ENCODE measurements around the gene TUFT1. TPM values are rescaled to one million over a fixed set of nuclear protein-coding genes. Genes with fewer than 3 reads are reported as not detected.

The TUFT1 gene
- total and polyA plus RNA-seq, 9 of the 15 experiments (the other 6 are each of a cell fraction or from before 2014, with no cell fraction given) = 0.54 to 2.0 (median 1.7) TPM

DNA sequence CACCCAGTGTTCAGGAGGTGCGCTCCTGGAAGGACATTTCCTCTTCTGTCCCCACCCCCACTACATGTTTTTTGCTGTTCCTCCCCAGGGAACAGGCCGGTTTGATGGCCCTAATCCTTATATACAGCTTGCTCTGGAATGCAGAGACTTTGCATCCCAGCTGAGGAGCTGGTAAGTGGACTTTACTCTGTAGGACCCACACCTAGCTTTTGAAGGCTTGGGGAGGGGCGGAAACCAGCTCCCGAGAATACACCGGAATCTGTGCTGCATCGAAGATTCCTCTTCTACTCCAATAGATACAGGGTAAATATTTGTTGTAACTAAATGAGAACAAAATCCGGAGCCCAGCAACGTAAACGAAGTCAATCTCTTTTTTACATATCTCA, 30.1 kb upstream of the TUFT1 start:
- H3K9me3 ChIP-seq (replicated peaks; ENCODE audit: control insufficient read depth, insufficient read depth, low read depth, low read length) = no peaks in the 10 kb centered on the region
- ATAC-seq (no peak), DNase-seq (ENCODE audit: extremely low read depth in 1 of 4, low spot score in 3 of 4) (no peak), FAIRE-seq (peak; percentile 37)
- H3K9me1 ChIP-seq (ENCODE audit: control insufficient read depth, insufficient read depth, low read length) = no peaks in the 10 kb centered on the region
- no peak overlapping the region for H3K4me2 ChIP-seq (ENCODE audit: insufficient read depth, low read length)
- no peaks in the 10 kb centered on the region; the same call in 1 of the 2 replicates for H4K20me1 ChIP-seq (replicated peaks; ENCODE audit: control insufficient read depth, insufficient read depth, low read length)
- in situ Hi-C loops (cut with MboI) (no loop called here), intact Hi-C loops (cut with micrococcal nuclease) (no loop called here)
- no TSS peak for BruUV-seq (replicated peaks)
- no peak overlapping the region for H3K4me3 ChIP-seq
- peaks cover 8 to 19% of the 10 kb centered on the region in 2 experiments; a peak in 3 of 5 replicates for H3K4me1 ChIP-seq (replicated peaks in 1 of 2; ENCODE audit: control insufficient read depth in 2 of 2, insufficient read depth in 2 of 2, low read length in 2 of 2)
- peaks cover 5 to 32% of the 10 kb centered on the region in 2 experiments; a peak in 3 of 5 replicates for H3K27me3 ChIP-seq (ENCODE audit: control insufficient read depth in 2 of 2, insufficient read depth in 2 of 2, low read length in 2 of 2)
- H3K9ac ChIP-seq (ENCODE audit: insufficient read depth in 1 of 2, low read depth in 2 of 2, low read length in 2 of 2) = no peak overlapping the region
- WGBS (ENCODE audit: insufficient coverage, low coverage, missing lambda C conversion rate) = 45% methylated on average over 9 of the region's 9 CpGs
- CTCF ChIA-PET (ENCODE audit: low intra/inter-chr PET ratio) = no interaction called here
- H2AFZ ChIP-seq (ENCODE audit: low read depth, low read length) = no peak overlapping the region
- no peak overlapping the region for H3K27ac ChIP-seq (ENCODE audit: extremely low read depth, low read depth, low read length)
- POLR2A ChIA-PET = interaction anchor here (1.2 kb wide), 1 partner anchor 34 kb away, joined by 3 read pairs; no protein-coding TSS in a partner anchor
- H3K79me2 ChIP-seq (ENCODE audit: control insufficient read depth, insufficient read depth, low read length) = no peaks in the 10 kb centered on the region
- no peaks in the 10 kb centered on the region for H3K36me3 ChIP-seq (ENCODE audit: control insufficient read depth, insufficient read depth, low read length)
- TF ChIP-seq BDP1 (IDR thresholded peaks at IDR 0.05; ENCODE audit: insufficient read depth, insufficient read length) (no peak), STAT5A (IDR thresholded peaks at IDR 0.05; ENCODE audit: borderline replicate concordance, low read length) (no peak), NR3C1 (CRISPR knock-in tag; IDR thresholded peaks at IDR 0.05) (no peak), ETV5 (CRISPR knock-in tag; IDR thresholded peaks at IDR 0.05; ENCODE audit: low read depth) (no peak), ZZZ3 (IDR thresholded peaks at IDR 0.05) (no peak), ZNF274 (IDR thresholded peaks at IDR 0.05; ENCODE audit: borderline replicate concordance, low read depth, low read length) (no peak), MTA1 (IDR thresholded peaks at IDR 0.05; ENCODE audit: borderline replicate concordance) (no peak)
- TF ChIP-seq, protein P1, sequence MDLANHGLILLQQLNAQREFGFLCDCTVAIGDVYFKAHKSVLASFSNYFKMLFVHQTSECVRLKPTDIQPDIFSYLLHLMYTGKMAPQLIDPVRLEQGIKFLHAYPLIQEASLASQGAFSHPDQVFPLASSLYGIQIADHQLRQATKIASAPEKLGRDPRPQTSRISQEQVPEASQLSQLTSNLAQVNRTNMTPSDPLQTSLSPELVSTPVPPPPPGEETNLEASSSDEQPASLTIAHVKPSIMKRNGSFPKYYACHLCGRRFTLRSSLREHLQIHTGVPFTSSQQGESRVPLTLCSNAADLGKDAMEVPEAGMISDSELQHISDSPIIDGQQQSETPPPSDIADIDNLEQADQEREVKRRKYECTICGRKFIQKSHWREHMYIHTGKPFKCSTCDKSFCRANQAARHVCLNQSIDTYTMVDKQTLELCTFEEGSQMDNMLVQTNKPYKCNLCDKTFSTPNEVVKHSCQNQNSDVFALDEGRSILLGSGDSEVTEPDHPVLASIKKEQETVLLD (IDR thresholded peaks at IDR 0.05) = no peak

Measured in K562 (cell line).